NOMO-1 treated with dmso at 0.1 percent for 144 hours (cell line): ENCODE results near the gene ITFG1.
A peak's percentile ranks its signal among the peaks of the same experiment; 100 is the strongest.
"Not testable (repeated sequence)": the region's sequence is repeated elsewhere in the genome, so short reads cannot be mapped to it uniquely, and the experiment has no call there.

Experiments used
- DNase-seq: peaks from one replicate; lab custom pipeline; 2025; ENCODE audit not compliant: unreplicated experiment; lab: John Stamatoyannopoulos, UW

Gene ITFG1

DNA sequence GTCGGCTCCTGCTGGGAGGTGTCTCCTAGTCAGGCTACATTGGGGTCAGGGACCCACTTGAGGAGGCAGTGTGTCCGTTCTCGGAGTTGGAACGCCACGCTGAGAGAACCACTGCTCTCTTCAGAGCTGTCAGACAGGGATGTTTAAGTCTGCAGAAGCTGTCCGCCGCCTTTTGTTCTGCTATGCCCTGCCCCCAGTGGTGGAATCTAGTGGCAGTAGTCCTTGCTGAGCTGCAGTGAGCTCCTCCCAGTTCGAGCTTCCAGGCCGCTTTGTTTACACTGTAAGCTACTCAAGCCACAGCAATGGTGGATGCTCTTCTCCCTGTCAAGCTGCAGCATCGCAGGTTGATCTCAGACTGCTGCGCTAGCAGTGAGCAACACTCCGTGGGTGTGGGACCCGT is 36.0 kb downstream of the ITFG1 start:
- DNase-seq: no peak

DNA sequence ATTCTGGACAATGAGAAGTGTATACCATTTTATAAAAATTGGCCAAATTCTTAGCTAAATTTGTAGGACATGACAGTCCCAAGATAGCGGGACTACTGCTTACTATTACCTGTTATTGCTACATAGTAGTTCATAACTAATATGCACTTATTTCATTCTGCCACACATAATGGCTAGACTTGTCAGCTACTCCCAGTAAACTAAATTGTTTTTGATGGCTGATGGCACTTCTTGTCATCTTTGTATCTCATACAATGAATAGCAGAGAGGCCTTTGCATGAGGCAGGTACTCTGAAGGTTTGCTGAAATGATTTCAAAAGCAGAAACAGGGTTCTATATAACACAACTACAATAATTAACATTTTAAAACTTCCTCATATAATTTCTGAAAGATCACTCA is 44.0 kb downstream of the ITFG1 start:
- DNase-seq: no peak

DNA sequence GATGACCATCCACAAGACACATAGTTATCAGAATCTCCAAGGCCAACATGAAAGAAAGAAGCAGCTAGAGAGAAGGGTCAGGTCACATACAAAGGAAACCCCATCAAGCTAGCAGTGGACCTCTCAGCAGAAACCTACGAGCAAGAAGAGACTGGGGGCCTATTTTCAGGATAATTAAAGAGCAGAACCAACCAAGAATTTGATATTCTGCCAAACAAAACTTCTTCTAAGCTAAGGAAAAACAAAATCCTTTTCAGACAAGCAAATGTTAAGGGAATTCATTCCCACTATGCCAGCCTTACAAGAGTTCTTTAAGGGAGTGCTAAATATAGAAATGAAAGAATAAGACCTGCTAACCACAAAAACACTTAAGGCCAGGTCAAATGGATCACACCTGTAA is 47.8 kb downstream of the ITFG1 start:
- no peak for DNase-seq

DNA sequence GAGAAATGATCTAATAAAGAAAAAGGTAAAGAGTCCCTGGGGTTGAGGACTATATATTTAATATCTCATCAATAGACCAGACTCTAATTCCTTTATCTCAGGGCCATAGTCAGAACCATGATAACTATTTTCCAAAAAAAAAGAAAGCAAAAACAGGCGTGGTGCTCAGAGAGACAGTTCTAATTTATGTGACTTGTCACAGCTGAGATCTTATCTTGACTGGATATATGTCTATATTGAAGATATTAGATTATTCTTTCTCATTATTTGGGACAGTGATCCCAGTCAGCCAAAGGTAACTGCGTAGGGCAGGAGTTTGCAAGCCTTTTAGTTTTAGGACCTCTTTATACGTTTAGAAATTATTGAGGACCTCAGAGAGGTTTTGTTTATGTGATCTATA is 52.4 kb downstream of the ITFG1 start:
- DNase-seq: no peak

DNA sequence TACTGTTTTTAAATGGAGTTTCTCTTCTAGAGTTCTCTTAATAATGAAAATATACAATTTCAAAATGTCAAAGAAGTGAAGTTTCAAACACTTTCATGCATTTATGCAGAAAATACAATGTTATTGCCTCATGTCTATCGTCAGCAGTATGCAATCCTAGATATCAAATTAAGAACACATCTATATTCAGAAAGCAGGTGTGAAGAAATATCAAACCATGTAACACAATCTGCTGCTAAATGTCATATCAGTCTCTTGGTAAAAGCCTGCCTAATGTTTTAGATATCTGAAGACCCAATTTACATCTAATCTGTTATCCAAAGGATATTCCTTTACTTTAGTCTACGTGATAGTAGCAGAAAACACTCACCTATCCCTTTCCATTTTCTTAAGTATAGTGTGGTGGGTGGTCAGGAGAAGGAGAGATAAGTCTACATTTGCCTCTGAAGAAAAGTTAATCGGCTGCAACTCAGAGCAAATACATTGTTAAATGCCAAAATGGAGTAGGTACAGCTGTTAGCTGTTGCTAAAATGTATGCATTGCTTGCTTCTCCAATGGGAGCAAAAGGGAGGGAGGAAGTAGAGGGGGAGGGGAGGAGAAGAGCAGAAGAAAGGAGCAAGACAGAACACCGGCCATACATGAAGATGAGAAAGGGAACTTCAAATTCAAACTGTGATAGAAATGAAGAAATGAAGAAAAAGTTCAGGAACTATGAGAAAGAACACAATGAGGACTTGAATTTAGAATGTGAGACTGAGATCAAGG is 64.9 kb downstream of the ITFG1 start:
- no peak for DNase-seq

DNA sequence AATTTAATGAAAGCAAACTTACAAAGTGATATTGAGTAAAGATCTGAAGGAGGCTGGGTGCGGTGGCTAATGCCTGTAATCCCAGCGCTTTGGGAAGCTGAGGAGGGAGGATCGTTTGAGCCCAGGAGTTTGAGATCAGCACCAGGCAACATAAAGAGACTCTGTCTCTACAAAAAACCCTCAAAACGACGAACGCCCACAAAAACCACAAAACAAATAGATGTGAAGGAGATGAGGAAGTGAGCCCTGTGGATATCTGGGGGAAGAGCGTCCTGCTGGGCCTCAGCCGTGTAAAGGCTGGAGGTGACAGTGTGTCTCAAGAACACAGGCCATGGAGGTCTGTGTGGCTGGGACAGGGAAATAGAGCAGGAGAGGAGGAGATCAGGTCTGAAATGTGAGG is 68.8 kb downstream of the ITFG1 start:
- DNase-seq: peak; percentile 83

DNA sequence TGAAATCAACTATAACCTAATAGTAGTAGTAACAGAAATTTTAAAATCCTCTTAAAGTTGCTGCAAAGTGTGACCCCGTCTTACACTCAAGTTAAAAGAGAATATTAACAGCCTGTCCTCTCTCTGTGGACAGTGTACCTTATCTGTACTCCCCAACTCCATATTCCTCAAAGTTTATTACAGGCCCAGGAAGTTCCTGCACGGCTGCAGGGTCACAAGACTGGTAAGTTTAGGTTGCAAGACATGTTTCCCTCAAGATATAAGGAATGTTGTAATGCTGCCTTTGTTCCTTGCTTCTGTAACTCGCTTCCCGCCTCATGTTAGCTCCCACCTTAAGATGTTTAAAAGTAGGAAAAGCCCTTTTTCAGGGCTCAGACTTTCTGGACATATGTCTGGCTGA is 72.2 kb downstream of the ITFG1 start:
- no peak for DNase-seq

DNA sequence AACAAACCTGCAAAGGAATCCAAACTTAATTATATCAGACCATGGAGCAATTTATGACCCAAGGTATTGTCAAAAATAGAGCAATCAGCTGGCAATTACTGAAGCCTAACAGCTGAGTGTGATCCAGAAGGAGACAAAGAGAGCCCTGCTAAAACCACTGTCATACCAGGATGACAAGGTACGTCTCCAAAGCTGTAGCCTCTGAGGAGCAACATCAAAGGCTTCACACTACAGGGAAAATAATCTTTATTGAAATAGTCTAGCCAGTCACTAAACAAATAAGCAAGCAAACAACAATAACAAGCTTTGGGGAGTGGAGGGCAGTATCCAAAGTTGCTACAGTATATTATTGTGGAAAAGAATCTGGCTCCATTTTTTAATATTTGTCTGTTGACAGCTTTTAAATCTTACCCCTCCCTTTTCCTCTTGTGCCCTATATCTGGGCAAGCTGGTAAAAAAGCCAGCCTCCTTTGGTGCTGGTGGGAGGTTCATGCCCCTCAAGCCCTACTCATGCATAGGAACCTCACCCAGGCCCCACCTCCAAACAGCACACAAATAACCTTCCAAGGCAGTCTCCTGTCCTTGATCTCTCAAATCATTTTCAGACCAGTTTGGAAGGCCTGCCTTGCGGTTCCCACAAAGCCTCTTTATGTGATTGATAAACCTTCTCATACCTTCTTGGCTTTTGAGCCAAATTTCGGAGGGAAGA is 73.7 kb downstream of the ITFG1 start:
- no peak for DNase-seq

DNA sequence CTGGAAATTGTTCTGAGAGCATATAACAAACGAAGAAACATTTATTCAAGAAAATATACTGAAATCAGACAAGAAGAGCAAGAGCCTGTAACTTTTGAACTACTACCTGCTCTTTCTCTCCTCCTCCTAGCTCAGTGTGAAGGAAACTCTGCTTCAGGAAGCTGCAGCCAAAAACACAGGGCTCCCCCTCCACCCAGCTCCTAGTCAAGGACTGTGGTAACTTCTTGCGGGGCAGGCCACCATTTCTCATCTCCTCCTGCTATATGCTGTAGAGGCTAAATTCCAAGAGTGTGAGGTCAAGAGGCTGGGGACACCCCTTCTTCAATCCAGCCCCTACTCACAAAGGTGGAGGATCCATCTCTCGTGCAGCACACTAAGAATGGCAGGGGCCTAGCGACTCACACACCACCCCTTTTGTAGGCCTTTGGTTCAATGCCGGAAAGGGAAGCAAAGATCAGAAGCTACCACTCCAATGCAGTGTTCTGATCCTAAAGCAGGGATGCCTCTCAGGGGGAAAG is 74.6 kb downstream of the ITFG1 start:
- no peak for DNase-seq

DNA sequence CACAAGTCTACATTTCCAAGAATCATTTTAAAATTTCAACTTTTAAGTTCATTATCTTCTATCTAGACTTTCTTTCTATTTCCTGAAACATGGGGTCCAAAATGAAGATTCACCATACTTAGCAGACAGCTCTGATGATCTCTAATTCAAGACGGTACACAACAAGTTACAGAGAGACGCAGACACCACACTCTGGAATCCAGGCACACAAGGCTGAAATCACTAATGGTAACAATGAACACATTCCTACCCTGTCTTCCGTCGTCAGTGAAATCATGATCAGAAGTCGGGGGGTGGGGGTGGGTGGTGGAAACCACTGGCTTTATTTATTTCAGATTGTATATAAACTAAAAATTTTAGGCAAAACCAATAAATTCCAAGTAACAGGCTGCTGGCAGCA is 78.5 kb downstream of the ITFG1 start:
- DNase-seq: no peak

DNA sequence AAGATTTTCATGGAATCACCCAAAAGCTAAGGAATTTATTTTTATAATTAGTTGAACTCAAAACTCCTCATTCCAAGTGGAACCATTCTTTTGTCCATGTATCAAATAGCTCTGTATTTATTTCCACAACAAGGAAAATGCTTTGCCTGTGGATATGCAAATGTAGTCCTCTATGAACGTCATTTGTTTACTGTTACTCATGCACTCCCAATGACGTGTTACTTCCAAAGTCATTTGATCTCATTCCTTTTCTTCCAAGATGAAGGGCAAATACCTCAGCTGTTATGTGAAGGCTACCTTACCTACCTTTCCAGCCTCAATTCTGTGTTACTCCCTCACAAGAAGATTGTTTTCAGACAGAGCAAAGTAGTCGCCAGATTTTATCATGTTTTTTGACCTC is 83.7 kb downstream of the ITFG1 start:
- DNase-seq: no peak

DNA sequence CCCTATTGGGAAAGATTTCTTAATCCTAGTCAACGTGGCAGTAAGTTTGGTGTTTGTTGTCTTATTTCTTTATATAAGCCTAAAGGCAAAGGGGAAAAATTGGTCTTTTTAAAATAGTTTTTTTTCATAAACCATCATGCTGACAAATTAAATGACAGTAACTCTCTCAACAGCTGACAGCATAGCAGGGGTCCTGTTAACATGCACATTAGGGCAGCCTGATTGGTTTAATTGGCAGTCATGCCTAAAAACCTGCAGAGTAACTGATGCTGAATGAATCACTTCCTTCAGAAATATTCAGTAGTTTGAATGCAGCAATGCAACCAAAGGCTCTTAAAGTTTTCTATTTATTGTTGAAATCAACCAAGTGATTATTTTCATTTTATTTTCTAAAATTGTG is 85.4 kb downstream of the ITFG1 start:
- no peak for DNase-seq

DNA sequence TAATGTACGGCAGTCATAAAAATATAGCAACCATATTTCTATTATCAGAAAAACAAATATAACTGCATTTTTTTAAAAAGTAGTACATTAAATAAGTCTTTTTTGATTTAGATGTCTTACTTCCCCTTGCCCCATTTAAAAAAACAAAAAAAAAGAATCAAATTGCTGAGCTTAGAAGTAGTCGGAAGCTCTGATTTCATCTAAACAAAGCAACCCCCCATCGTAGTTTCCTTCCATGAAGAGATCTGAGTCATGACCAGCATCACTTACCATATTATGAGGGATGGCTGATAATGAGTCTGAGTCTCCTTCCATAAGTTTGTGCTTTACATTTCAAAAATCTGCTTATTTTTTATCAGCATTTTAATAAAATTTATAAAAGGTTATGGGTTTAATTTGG is 86.2 kb downstream of the ITFG1 start:
- no peak for DNase-seq

DNA sequence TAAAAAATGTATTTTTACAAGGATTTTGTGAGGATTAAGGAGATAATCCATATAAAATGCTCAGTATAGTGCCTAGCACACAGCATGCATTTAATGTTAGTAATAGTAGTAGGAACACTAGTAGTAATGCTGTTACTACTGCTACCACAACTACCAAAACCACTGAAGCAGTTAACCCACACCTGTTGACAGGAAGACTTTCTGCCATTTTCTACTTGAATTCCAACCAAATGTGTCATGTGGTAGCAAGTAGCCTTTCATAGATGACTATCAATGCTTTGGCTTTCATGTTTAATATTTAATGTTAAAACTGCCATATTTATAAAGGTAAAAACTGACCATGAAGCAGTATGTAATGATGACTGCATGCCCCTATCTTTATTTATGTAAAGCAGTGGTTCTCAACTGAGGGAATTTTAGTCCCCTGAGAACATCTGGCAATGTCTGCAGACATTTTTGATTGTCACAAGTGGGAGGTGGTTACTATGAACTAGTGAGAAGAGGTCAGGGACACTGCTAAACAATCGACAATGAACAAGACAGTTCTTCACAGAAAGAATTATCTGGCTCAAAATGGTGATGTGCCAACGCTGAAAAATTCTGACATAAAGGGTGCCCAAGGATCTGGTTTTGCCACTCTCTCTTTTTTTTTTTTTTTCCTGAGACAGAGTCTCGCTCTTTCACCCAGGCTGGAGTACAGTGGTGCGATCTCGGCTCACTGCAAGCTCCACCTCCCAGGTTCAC is 89.4 kb downstream of the ITFG1 start:
- DNase-seq: no peak

DNA sequence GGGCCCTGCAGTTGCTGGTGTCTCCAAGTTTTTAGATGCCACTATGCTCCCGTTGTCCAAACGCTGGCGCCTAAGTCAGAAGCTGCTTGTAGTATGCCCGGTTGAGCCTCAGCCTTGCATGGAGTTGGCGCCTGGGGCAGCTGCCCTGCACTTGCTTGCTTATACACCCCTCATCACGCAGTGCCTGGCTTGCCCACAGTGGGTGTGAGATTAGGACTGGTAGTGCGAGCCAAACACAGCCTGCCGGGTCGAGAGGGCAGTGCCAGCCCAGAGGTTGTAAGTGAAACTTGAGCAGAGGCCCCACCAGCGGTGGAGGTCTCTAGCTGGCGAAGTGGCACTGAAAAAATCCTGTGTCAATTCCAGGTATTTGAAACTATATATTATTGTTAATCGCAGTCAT is 90.3 kb downstream of the ITFG1 start:
- no peak for DNase-seq

DNA sequence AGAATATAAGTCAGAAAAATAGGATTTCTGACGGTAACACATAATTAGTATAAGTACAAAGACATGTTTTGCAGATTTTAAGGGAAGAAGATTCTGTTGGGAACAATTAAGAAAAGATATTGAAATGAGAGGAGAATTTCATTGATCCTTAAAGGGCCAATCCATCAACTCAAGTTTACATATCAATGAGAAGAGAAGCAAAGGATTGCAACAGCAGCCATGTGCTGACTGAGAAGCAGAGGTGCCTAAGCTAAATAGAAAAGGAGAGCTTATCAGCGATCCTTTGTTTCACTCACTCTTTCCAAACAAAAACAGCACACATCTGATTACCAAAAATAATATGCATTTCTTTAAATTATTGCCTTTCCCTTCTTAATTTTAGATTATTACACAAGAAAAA is 94.6 kb downstream of the ITFG1 start:
- DNase-seq: no peak

DNA sequence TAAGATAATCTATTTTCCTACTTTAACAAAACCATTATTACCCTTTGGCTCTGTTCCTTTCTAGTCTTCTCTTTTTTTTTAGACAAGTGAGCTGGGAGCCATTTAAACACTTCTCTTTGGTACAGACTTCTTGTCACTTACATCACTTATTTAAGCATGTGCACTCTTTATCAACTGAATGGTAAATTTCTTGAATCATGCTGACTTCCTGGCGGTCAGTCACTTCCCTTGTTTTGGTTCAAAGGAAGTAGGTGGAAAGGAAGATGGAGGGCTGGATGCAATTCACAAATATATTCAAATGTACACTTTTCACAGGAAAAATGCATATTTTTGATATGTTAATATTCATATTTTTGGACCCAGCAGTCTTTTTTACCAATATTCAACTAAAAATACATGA is 97.1 kb downstream of the ITFG1 start:
- DNase-seq: no peak

DNA sequence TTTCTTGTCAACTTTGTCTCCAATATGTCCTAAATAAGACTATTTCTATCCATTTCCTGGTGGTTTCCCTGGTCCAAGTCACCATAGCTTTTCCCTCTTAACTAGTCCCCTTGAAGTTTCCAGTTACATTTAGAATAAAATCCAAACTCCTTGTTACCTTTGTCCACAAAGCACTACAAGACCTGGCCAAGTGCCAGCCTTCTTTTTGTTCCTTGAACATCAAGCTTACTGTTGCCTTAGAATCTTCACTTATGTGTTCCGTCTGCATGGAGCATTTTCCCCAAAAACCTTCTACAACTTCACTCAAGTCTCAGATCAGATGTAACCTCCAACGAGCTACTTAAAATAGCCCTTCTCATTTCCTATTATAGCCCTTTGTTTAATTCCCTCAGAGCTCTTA is 101.4 kb downstream of the ITFG1 start:
- DNase-seq: no peak

DNA sequence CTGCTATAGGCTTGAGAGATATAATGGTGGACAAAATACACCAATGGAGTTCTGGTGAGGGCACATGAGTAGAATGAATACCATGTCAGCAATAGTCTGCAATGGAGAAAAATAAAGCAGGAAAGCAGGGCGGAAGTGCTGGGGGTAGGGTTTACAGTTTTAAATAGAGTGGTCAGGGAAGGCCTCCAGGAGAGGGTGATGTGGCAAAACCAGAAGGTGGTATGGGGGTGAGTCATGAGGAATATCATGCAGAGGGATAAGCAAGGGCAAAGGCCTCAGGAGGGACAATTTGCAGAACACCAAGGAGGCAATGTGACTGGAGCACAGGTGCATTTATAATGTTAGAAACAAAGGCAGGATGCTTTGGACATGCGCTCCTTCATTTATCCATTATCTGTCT is 102.0 kb downstream of the ITFG1 start:
- DNase-seq: no peak

DNA sequence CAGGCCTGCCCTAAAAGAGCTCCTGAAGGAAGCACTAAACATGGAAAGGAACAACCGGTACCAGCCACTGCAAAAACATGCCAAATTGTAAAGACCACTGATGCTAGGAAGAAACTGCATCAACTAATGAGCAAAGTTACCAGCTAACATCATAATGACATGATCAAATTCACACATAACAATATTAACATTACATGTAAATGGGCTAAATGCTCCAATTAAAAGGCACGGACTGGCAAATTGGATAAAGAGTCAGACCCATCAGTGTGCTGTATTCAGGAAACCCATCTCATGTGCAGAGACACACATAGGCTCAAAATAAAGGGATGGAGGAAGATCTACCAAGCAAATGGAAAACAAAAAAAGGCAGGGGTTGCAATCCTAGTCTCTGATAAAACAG is 111.8 kb downstream of the ITFG1 start:
- DNase-seq: not testable (repeated sequence)

DNA sequence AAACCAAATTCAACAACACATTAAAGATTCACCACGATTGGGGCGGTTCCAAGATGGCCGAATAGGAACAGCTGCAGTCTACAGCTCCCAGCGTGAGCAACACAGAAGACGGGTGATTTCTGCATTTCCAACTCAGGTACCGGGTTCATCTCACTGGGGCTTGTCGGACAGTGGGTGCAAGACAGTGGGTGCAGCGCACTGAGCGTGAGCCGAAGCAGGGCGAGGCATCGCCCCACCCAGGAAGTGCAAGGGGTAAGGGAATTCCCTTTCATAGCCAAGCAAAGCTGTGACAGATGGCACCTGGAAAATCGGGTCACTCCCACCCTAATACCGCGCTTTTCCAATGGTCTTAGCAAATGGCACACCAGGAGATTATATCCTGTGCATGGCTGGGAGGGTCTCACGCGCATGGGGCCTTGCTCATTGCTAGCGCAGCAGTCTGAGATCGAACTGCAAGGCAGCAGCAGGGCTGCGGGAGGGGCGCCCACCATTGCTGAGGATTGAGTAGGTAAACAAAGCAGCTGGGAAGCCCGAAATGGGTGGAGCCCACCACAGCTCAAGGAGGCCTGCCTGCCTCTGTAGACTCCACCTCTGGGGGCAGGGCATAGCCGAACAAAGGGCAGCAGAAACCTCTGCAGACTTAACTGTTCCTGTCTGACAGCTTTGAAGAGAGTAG is 113.7 kb downstream of the ITFG1 start:
- not testable (repeated sequence) for DNase-seq
